ENCODE results near the gene CSNK2A1.

DNA sequence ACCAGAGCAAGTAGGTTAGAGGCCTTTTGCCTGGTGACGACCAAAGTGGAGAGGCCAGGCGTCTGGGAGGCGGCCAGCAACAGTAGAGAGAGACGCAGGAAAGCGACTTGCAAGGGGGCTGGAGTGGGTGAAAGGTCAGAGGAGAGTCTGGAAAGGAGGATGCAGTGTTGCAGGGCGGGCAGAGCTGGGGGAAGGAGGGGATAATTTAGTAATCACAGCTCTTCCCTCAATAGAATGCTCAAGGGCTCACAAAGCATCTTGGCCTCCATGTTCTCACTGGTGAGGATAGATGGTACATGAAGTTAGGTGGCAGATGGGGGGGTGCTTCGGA is 41.3 kb upstream of the CSNK2A1 start:
- TF ChIP-seq POLR2AphosphoS5 (IDR thresholded peaks at IDR 0.05; ENCODE audit: borderline replicate concordance, low read depth, low read length), result no peak
- TF ChIP-seq EZH2 (IDR thresholded peaks at IDR 0.05), result no peak

All from SK-N-MC (cell line).